Measurements from ENCODE around the gene KRTAP5-9.
"Not testable (repeated sequence)": the region's sequence is repeated elsewhere in the genome, so short reads cannot be mapped to it uniquely, and the experiment has no call there.

KRTAP5-9 gene

DNA sequence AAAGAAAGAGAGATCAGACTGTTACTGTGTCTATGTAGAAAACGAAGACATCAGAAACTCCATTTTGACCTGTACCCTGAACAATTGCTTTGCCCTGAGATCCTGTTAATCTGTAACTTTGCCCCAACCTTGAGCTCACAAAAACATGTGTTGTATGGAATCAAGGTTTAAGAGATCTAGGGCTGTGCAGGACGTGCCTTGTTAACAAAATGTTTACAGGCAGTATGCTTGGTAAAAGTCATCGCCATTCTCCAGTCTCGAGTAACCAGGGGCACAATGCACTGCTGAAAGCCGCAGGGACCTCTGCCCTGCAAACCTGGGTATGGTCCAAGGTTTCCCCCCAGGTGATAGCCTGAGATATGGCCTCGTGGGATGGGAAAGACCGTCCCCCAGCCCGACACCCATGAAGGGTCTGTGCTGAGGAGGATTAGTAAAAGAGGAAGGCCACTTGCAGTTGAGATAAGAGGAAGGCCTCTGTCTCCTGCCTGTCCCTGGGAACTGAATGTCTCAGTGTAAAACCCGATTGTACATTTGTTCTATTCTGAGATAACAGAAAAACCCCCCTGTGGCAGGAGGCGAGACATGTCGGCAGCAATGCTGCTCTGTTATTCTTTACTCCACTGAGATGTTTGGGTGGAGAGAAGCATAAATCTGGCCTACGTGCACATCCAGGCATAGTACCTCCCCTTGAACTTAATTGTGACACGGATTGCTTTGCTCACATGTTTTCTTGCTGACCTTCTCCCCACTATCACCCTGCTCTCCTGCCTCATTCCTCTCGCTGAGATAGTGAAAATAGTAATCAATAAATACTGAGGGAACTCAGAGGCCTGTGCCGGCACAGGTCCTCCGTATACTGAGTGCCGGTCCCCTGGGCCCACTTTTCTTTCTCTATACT is 13.3 kb upstream of the KRTAP5-9 start:
- not testable (repeated sequence) for DNase-seq

DNA sequence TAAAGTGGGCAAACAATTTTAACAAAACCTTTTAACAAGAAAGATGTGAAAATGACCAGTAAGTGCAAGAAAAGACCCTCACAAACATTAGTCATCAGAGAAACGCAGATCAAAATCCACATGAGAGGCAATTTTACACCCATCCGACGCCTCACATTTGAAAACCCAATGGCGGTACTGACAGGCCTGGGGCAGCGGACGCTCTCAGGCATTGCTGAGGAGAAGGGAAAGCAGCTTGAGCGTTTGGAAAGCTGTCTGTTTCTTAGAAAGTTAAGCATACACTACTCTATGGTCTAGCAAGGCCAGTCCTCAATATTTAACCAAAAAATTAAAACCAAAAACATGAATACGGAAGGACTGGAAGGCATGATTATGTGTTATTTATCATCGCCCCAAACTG is 12.4 kb upstream of the KRTAP5-9 start:
- no peak for DNase-seq

DNA sequence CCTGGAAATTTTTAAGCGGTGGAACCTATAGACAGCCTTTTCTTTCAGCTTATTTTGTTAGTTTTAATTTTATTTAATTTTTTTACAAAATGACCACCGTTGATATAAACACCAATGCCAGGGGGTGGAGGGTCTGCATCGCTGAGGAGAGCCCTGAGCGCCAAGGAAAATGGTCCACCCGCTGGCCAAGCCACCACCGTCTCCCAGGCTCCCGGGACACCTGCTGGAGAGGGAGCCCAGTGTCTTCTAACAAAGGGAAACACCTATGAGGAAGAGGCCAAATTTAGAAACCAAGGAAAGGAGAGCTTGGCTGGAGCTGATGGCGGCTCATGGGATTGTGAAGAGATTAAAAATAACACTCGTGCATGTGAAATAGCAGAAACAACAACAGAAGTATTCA is 10.7 kb upstream of the KRTAP5-9 start:
- DNase-seq = no peak

DNA sequence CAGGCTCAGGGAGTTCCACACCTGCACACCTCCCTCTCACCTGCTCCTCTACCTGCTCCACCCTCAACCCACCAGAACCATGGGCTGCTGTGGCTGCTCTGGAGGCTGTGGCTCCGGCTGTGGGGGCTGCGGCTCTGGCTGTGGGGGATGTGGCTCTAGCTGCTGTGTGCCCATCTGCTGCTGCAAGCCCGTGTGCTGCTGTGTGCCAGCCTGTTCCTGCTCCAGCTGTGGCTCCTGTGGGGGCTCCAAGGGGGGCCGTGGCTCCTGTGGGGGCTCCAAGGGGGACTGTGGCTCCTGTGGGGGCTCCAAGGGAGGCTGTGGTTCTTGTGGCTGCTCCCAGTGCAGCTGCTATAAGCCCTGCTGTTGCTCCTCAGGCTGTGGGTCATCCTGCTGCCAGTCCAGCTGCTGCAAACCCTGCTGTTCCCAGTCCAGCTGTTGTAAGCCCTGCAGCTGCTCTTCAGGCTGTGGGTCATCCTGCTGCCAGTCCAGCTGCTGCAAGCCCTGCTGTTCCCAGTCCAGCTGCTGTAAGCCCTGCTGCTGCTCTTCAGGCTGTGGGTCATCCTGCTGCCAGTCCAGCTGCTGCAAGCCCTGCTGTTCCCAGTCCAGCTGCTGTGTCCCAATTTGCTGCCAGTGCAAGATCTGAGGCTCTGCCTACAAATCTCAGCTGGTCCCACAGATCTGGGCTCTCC is 10.1 kb upstream of the KRTAP5-9 start, which contains the start of gene KRTAP5-8:
TSS of gene KRTAP5-8 (plus strand) at position 49 of the 689 bp plus-strand sequence. CDS start at position 80, 31 bp downstream.
- not testable (repeated sequence) for DNase-seq

DNA sequence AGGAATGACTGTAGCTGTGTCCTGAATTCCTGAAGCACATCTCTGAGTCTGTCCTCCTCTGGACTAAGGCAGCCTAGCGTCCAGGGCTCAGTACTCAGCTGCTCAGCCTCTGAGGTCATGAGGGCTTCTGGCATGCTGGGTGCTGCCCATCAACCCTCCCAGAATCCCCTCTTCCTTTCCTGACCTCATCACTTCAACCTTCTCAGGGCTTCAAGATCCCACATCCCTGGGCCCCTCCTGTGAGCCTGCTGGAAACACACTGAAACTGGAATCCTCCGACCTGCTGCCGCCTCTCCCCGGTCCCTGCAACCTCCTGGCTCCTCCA is 9.6 kb upstream of the KRTAP5-9 start:
- no peak for DNase-seq

DNA sequence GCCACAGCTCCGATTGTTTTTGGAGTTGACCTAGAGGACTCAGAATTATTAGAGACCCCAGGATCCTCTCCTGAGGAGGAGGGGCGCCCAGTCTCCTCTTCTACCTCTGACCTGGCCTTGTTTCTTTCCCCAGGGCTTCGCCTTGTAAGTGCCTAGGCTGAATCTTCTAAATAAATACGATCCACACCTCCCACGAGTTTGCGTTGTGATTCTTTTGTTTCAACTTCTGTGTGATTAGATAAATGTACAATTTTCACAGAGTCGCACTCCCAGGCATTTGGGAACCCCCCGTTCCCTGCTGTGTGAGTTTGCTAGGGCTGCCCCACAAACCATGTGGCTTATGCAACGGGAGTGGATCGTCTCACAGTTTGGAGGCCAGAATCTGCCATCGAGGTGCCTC is 9.2 kb upstream of the KRTAP5-9 start:
- no peak for DNase-seq

DNA sequence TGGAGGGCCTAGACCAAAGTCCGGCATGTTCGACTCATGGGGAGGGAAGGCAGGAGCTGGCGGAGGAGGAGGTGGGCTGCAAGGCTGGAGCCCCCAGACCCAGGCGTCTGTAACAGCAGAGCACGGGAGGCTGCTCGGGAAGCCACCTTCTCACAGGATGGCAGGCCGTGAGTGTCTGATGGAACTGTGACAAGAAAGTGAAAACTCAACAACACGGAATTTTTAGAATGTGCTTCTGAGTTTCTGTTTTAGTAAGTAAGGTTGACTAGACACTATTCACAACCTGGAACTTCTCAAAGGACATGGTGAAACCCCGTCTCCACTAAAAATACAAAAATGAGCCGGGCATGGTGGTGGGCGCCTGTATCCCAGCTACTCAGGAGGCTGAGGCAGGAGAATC is 8.2 kb upstream of the KRTAP5-9 start:
- not testable (repeated sequence) for DNase-seq

DNA sequence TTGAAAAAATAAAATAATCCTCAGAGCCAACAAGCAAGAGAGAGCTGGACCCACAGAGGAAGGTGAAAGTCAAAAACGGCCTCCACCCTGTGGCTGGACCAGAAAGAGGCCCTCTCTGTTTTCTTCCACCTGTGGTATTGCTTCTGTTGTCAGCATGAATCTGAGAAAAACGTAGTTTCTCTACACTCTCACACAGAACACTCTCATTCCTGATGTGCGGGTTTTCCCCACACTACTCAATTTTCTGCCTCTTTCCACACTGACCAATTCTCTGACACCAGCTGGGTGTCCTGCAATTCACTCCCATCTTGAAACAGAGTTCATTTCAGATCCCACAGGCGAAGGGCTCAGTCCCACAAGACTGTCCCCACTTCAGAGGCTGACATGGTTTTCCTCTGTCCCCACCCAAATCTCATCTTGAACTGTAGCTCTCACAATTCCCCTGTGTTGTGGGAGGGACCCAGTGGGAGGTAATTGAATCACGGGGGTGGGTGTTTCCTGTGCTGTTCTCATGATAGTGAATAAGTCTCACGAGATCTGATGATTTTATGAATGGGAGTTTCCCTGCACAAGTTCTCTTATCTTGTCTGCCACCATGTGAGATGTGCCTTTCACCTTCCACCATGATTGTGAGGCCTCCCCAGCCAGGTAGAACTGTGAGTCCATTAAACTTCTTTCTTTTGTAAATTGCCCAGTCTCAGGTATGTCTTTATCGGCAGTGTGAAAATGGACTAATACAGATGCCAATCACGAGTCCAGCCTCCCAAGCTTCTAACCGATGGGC is 7.5 kb upstream of the KRTAP5-9 start:
- not testable (repeated sequence) for DNase-seq

DNA sequence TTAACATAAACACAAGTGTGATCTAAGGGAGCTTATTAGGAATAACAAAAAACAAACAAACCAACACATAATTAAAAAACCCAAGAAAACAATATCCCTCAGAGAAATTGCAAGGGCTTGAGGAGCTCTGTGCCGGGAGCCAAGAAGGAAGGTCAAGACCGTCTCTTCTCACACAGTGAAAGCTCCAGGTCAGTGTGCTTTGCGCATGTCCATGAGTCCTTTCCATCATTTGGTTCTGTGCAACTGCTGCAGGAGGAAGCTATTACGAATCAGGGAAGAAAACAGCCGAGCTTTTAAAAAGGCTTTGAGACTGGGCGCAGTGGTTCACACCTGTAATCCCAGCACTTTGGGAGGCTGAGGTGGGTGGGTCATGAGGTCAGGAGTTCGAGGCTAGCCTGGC is 5.8 kb upstream of the KRTAP5-9 start:
- DNase-seq = no peak

DNA sequence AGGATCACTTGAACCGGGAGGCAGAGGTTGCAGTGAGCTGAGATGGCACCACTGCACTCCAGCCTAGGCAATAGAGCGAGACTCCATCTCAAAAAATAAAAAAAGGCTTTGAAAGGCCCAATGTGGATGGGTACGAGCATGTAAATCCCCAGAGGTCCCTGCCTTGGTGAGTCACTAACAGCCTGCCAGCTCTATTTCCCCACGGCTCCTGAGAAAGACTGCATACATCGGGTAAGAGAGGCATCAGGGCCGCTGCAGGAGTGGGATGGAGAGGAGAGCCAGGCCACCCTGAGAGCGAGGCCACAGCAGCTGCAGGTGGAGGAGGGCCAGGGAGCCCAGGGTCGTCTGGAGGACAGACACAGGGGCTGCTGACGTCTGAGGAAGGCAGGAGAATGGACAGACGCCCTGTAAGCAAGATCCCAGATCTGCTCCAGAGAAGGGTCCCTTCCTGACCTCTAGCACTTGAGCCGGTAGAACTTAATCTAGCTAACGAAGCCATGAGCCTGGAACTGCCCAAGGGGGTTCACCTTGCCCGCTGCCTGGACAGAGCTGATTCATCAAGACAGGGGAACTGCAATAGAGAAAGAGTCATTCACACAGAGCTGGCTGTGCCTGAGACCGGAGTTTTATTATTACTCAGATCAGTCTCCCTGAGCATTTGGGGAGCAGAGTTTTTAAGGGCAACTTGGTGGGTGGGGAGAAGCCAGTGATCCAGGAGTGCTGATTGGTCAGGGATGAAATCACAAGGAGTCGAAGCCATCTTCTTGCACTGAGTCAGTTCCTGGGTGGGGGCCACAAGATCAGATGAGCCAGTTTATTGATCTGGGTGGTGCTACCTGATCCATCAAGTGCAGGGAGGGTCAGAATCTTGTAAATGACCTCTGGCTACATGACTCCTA is 5.1 kb upstream of the KRTAP5-9 start:
- no peak for DNase-seq

DNA sequence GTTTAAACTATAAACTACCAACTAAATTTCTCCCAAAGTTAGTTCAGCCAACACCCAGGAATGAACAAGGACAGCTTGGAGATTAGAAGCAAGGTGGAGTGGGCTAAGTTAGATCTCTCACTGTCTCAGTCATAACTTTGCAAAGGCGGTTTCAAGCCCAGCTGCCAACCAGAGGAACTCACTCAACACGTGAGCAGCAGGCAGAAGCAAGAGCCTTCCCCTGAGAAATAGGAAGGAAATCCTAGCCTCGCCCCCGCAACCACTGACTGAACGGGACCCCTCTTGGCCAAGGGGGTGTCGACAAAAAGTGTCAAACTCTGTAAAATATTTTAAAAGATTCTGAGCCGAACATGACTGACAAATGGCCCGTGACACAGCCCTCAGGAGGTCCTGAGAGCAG is 4.4 kb upstream of the KRTAP5-9 start:
- DNase-seq = no peak

DNA sequence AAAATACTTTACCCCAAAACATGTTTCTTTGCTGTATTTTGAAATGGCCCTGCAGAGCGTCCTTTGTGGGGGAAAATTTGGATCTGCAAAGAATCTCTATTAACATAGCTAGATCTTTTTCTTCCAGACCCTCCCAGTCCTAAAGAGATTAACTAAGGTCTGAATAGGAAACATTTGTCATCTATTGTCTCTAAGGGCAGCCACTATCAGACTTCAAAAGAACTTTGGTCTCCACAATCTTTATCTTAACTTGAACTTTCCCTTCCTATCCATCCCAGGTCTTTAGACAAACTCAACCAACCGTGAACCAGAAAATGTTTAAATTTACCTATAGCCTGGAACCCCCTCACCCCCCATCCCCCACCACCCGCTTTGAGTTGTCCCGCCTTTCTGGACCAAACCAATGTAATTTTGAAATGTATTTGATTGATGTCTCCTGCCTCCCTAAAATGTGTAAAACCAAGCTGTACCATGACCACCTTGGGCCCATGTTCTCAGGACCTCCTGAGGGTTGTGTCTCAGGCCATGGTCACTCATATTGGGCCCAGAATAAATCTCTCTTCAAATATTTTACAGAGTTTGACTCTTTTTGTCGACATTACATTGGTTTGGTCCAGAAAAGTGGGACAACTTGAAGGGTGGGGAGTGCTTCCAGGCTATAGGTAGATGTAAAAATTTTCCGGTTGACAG is 3.5 kb upstream of the KRTAP5-9 start:
- no peak for DNase-seq

DNA sequence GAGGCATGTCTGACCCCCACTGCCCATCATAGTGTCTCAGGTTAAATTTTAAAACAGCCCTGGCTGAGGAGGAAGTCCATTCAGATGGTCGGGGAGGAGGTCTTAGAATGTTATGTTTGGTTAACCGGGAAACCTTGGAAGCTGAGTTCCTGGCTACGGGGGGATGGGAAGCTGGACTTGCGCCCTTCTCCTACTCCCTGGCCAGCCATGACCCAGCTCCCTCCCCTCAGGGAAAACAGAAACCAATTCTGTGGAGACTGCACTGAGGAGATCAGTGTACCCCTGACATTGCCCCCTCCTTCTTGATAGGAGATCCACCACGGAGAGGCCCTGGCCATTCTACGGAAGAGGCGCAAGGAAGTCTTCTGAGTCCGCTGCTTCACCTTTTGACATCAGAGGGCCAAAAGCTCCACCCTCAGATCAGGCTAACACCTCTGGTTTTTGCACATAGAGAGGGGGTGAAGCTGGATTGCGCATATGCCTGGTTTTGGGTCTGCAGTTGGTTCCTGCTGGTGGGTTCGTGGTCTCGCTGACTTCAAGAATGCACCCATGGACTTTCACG is 2.7 kb upstream of the KRTAP5-9 start:
- no peak for DNase-seq

DNA sequence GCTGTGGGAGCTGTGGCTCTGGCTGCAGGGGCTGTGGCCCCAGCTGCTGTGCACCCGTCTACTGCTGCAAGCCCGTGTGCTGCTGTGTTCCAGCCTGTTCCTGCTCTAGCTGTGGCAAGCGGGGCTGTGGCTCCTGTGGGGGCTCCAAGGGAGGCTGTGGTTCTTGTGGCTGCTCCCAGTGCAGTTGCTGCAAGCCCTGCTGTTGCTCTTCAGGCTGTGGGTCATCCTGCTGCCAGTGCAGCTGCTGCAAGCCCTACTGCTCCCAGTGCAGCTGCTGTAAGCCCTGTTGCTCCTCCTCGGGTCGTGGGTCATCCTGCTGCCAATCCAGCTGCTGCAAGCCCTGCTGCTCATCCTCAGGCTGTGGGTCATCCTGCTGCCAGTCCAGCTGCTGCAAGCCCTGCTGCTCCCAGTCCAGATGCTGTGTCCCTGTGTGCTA is 514 bp downstream of the KRTAP5-9 start:
- no peak for DNase-seq

DNA sequence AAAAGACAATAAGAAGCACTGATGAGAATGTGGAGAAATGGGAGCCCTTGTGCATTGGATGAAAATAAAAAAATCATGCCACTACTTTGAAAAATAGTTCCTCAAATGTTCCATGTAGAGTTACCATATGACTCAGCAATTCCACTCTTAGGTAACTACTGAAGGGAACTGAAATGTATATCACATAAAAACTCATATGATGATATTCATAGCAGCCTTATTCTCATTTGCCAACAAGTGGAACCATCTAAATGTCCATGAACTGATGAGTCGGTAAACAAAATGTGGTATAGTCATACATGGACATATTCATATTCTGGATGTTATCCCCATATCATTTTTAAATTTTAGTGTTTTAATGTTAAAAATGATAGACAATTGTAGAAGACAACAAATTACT is 3.5 kb downstream of the KRTAP5-9 start:
- no peak for DNase-seq

DNA sequence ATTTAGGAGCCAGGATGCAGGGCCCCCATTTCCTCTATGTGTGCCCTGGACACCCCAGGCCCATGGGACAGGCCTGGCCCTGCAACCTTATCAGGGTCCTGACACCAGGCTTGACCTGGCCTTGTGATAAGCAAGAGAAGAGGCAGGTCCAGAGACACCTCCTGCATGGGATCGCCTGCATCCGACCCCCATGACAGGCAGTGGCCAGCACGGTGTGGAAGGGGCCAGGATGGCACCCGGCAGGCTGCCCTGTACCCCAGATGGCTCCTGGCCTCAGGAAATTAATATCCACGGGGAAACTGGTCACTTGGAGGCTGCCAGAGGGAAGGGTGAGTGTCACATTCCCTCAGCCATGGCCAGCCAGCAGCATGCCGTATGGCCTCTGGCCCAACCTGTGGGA is 6.8 kb downstream of the KRTAP5-9 start:
- DNase-seq = no peak

DNA sequence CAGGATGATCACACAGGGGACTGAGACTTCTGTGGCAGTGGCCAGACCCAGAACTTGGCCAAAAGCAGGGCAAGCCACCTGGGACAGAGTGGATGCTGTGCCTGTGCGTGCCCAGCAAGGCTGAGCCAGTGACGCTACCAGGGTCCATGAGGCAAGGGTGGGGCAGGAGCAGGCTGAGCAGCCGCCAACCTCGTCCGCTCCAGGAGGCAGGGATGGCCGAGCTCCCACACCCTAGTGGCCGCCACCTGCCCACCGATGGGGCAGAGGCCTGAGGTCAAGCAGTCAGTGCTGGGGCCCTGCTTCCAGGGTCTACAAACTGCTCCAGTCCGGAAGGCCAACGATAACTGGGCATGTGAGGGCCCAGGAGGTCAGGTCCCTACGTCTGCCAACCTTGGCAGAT is 7.3 kb downstream of the KRTAP5-9 start:
- no peak for DNase-seq

DNA sequence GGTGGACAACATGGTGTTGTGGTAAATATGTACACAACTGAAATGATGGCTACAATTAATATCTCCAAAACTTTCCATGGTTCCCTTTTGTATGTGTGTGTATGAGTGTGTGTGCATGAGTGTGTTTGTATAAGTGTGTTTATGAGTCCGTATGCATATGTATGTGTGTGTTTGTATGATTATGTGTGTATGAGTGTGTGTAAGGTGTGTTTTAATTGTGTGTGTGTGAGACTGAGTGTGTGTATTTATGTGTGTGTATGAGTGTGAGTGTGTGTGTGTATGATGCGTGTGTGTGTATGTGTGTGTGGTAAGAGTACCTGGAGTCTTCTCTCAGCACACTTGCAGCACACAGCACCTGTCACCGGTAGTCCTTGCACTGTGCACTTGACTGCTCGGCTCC is 7.8 kb downstream of the KRTAP5-9 start:
- DNase-seq = no peak

DNA sequence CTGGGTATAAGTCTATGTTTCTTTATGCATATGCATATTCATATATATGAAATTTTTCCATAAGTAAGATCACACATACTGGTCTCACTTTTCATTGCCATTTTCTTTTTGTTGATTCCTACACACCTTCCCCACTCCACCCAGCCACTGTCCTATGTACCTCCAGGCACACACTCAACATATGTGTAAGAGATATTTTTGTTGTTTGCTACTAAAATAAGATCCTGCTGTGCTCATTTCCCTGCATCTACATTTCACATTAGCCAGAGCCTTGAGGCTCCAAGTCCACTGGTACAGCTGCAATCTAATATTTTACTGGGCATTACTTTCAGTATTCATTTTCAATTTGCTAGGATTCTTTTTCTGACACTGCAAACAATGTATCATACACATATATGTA is 9.0 kb downstream of the KRTAP5-9 start:
- DNase-seq = no peak

DNA sequence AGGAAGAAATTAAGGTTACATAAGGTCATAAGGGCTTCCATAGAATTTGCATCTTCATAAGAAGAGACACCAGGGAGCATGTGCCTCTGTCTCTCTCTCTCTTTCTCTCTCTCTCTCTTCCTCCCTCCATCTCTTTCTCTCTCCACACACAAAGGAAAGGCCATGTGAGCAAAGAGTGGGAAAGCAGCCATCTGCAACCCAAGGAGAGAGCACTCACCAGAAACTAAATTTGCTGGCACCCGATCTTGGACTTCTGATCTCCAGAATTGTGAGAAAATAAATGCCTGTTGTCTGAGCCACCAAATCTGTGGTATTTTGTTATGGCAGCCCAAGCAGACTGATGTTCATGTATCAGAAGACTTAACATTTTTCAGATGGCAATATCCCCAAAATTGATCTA is 10.8 kb downstream of the KRTAP5-9 start:
- no peak for DNase-seq

DNA sequence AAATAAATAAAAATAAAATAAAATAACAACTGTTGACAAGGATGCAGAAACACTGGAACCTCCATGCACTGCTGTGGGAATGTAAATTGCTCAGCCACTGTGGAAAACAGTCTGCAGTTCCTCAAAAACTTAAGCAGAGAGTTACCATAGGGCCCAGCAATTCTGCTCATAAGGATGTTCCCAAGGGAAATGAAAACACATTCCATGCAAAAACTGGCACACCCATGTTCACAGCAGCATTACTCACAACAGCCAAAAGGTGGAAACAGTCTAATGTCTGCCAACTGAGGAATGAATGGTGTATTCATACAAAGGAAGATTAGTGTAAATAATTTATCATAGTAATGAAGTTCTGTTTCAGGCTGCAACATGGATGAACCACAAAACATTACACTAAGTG is 13.9 kb downstream of the KRTAP5-9 start:
- DNase-seq = no peak

DNA sequence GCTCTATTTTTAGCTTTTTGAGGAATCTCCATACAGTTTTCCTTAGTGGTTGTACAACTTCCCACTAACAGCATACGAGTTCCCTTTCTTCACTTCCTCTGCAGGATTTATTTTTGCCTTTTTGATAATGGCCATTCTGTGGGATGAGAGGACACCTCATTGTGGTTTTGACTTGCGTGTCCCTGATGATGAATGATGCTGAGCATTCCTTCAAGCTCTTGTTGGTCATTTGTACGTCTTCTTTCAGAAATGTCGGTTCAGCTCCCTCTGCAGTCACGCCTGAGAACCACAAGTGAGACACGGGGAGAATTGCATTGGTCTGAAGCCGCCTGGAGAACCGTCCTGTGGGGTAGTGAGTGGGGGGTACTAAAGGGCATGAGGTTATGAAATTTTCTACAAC is 15.2 kb downstream of the KRTAP5-9 start:
- no peak for DNase-seq
